H9 (cell line): Measurements from ENCODE around the gene PHF21B. TPM values are rescaled to one million over a fixed set of nuclear protein-coding genes. Genes with fewer than 3 reads are reported as not detected.

ENCODE experiments used
- DNase-seq: peaks from one replicate; pipeline ENCODE4 v3.0.0-alpha.2; 2017
- H2AFZ ChIP-seq: one replicate; pipeline ENCODE4 v1.6.1; 2013; ENCODE audit warnings: mild to moderate bottlenecking, low read length, control low read depth, moderate library complexity
- H2AK5ac ChIP-seq: 2 replicates; pipeline ENCODE4 v1.6.1; 2013; ENCODE audit warnings: low read length, control low read depth, mixed read lengths; ENCODE audit not compliant: insufficient read length
- H2BK120ac ChIP-seq: one replicate; pipeline ENCODE4 v1.6.1; 2013; ENCODE audit warnings: low read depth, mild to moderate bottlenecking, low read length, control low read depth, inconsistent platforms; ENCODE audit not compliant: poor library complexity, severe bottlenecking
- H2BK12ac ChIP-seq: 2 replicates; pipeline ENCODE4 v1.6.1; 2013; ENCODE audit warnings: low read length, control low read depth, mixed read lengths, low read depth; ENCODE audit not compliant: insufficient read length
- H2BK15ac ChIP-seq: 2 replicates; pipeline ENCODE4 v1.6.1; 2013; ENCODE audit warnings: low read depth, low read length, control low read depth
- H2BK20ac ChIP-seq: one replicate; pipeline ENCODE4 v1.6.1; 2013; ENCODE audit warnings: low read depth, mild to moderate bottlenecking, low read length, control low read depth, inconsistent platforms; ENCODE audit not compliant: poor library complexity, severe bottlenecking
- H2BK5ac ChIP-seq: 2 replicates; pipeline ENCODE4 v1.6.1; 2013; ENCODE audit warnings: low read length, control low read depth, mixed read lengths; ENCODE audit not compliant: insufficient read length
- H3K14ac ChIP-seq: 2 replicates; pipeline ENCODE4 v1.6.1; 2013; ENCODE audit warnings: low read length, control low read depth; ENCODE audit not compliant: insufficient read depth
- H3K18ac ChIP-seq: 2 replicates; pipeline ENCODE4 v1.6.1; 2013; ENCODE audit warnings: low read depth, mild to moderate bottlenecking, mixed read lengths, low read length, control low read depth; ENCODE audit not compliant: insufficient read length
- H3K23ac ChIP-seq: 2 replicates; pipeline ENCODE4 v1.6.1; 2013; ENCODE audit warnings: low read length, control low read depth, mixed read lengths, low read depth; ENCODE audit not compliant: insufficient read length
- H3K23me2 ChIP-seq: 2 replicates; pipeline ENCODE4 v1.6.1; 2013; ENCODE audit warnings: low read depth, mild to moderate bottlenecking, mixed read lengths, low read length, control low read depth; ENCODE audit not compliant: insufficient read length, poor library complexity, severe bottlenecking
- H3K27ac ChIP-seq: 2 replicates; pipeline ENCODE4 v1.5.1; 2013; ENCODE audit warnings: low read length, control low read depth, mixed read lengths, low read depth; ENCODE audit not compliant: insufficient read length
- H3K27me3 ChIP-seq: 2 replicates; pipeline ENCODE4 v1.6.1; 2013; ENCODE audit warnings: low read length, control low read depth, inconsistent platforms; ENCODE audit not compliant: insufficient read depth
- H3K4ac ChIP-seq: 2 replicates; pipeline ENCODE4 v1.6.1; 2013; ENCODE audit warnings: low read depth, mild to moderate bottlenecking, control low read depth, inconsistent platforms, low read length, moderate library complexity
- H3K4me1 ChIP-seq: 2 replicates; pipeline ENCODE4 v1.6.1; 2013; ENCODE audit warnings: low read length, control low read depth, inconsistent platforms; ENCODE audit not compliant: insufficient read depth
- H3K4me2 ChIP-seq: 2 replicates; pipeline ENCODE4 v1.6.1; 2013; ENCODE audit warnings: low read length, control low read depth, mixed read lengths; ENCODE audit not compliant: insufficient read length, insufficient read depth
- H3K56ac ChIP-seq: 2 replicates; pipeline ENCODE4 v1.6.1; 2013; ENCODE audit warnings: low read depth, mild to moderate bottlenecking, mixed read lengths, low read length, control low read depth; ENCODE audit not compliant: insufficient read length
- H3K79me1 ChIP-seq: 2 replicates; pipeline ENCODE4 v1.6.1; 2013; ENCODE audit warnings: low read depth, mild to moderate bottlenecking, moderate library complexity, low read length, control low read depth, inconsistent platforms; ENCODE audit not compliant: insufficient read depth, poor library complexity, severe bottlenecking
- H3K79me2 ChIP-seq: 2 replicates; pipeline ENCODE4 v1.6.1; 2013; ENCODE audit warnings: low read length, control low read depth, inconsistent platforms; ENCODE audit not compliant: insufficient read depth
- H3K9ac ChIP-seq: 2 replicates; pipeline ENCODE4 v1.6.1; 2013; ENCODE audit warnings: low read length, control low read depth, mixed read lengths; ENCODE audit not compliant: insufficient read length; ENCODE audit errors: extremely low read depth
- H3K9me3 ChIP-seq: one replicate; pipeline ENCODE4 v1.6.1; 2013; ENCODE audit warnings: low read depth, low read length, inconsistent platforms; ENCODE audit not compliant: control insufficient read depth
- H3T11ph ChIP-seq: one replicate; pipeline ENCODE4 v1.6.1; 2013; ENCODE audit warnings: mild to moderate bottlenecking, low read length, control low read depth, inconsistent platforms
- H4K20me1 ChIP-seq: one replicate; pipeline ENCODE4 v1.6.1; 2013; ENCODE audit not compliant: control insufficient read depth, insufficient read length, insufficient read depth
- H4K5ac ChIP-seq: 2 replicates; pipeline ENCODE4 v1.6.1; 2013; ENCODE audit warnings: low read depth, mild to moderate bottlenecking, mixed read lengths, low read length, control low read depth; ENCODE audit not compliant: insufficient read length
- H4K8ac ChIP-seq: replicated peaks from 2 replicates; pipeline ENCODE4 v1.6.1; 2013; ENCODE audit warnings: low read length, control low read depth, mixed read lengths, low read depth; ENCODE audit not compliant: insufficient read length
- H4K91ac ChIP-seq: 2 replicates; pipeline ENCODE4 v1.6.1; 2013; ENCODE audit warnings: low read depth, mild to moderate bottlenecking, moderate library complexity, mixed read lengths, low read length, control low read depth; ENCODE audit not compliant: insufficient read length
- H3K27ac Mint-ChIP-seq, 3 experiments: 2 replicates in 2 of 3; 3 replicates in 1 of 3; pipeline ENCODE4 v1.8.0; 2020 to 2021; ENCODE audit warnings: mixed read lengths in 3 of 3, mild to moderate bottlenecking in 1 of 3, moderate library complexity in 1 of 3
- H3K27me3 Mint-ChIP-seq: 2 replicates; pipeline ENCODE4 v1.8.0; 2021; ENCODE audit warnings: low read depth, mild to moderate bottlenecking, moderate library complexity, mixed read lengths
- H3K36me3 Mint-ChIP-seq, 3 experiments: 2 replicates in 2 of 3; 3 replicates in 1 of 3; pipeline ENCODE4 v1.8.0; 2020 to 2021; ENCODE audit warnings: low read depth in 3 of 3, mixed read lengths in 3 of 3; ENCODE audit not compliant: insufficient read depth in 1 of 3
- H3K4me1 Mint-ChIP-seq, 2 experiments: 2 replicates each; pipeline ENCODE4 v1.8.0; 2020; ENCODE audit warnings: mixed read lengths in 2 of 2
- H3K4me3 Mint-ChIP-seq, 2 experiments: 2 replicates in 1 of 2; 3 replicates in 1 of 2; pipeline ENCODE4 v1.8.0; 2020 to 2021; ENCODE audit warnings: mild to moderate bottlenecking in 2 of 2, mixed read lengths in 2 of 2, moderate library complexity in 1 of 2
- H3K9me3 Mint-ChIP-seq, 2 experiments: 2 replicates in 1 of 2; 3 replicates in 1 of 2; pipeline ENCODE4 v1.8.0; 2020; ENCODE audit warnings: mild to moderate bottlenecking in 2 of 2, mixed read lengths in 2 of 2, moderate library complexity in 1 of 2
- WGBS: extraction: QIAGEN DNeasy Blood & Tissue Kit; methylation state at CpG from one replicate; pipeline ENCODE4 v1.1.7; 2013; ENCODE audit warnings: missing lambda C conversion rate, low lambda C conversion rate, mixed read lengths; ENCODE audit not compliant: insufficient read length; ENCODE audit errors: extremely low coverage; 5-methylcytosine and 5-hydroxymethylcytosine counted together
- total RNA-seq: library from RNA; stranded (reverse); gene quantifications from 2 replicates; pipeline ENCODE4 v1.2.1, GENCODE V29; 2021
- TF ChIP-seq, protein P1 (sequence below): fragments of 200-600 bp; sonication (generic); conservative IDR thresholded peaks from 3 replicates; pipeline ENCODE4 v1.8.0; 2021; ENCODE audit warnings: antibody characterized with exemption, mild to moderate bottlenecking

Gene PHF21B
- total RNA-seq, 1 experiment from 2014 or later = 60.3 TPM

DNA sequence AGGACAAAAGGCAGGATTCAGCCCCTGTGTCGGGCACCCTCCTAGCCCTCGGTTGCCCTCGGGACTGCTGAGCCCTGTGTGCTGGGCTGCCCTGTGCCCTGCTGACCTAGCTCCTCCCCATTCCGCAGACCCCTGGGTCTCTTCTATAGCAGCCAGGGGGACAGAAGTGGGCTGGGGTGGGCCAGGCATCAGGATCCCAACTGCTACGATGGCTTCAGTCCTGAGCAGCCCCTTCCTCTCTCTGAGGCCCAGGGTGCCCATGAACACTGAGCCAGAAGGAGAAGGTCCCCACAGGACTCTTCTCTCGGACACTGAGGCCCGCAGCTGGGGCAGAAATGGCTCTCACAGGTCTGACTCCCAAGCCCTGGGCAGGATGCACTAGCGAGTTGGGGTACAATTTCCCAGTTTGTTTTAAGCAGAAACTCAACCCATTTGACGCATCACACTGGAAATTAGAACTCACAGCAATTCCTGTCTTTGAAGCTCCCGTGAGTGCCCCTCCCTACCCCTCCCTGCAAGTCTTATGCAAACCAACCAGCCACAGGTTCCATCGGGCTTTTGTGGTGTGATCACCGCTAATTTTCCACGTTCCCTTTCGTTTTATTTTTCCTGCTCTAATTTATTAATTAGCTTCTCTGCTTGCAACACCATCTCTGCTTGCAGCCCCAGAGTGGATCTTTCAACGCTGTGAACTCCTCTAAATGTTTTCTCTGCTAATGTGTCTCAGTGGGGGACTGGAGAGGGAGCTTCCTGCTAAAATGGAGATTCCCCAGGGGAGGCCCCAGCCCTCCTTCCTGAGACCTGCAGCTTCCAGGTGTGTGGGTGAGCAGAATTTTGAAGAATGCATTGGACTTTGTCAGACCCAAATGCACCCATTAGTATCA, 56.7 kb downstream of the PHF21B start:
- H3K4me1 Mint-ChIP-seq = peaks cover 54 to 62% of the 10 kb centered on the region in 2 experiments
- Histone ChIP-seq H3K4ac (no peak overlapping the region), H3K79me1 (peaks cover 2% of the 10 kb centered on the region), H3K14ac (no peak overlapping the region), H4K91ac (no peak overlapping the region), H3K27me3 (no peaks in the 10 kb centered on the region), H3K4me2 (peak overlapping the region; percentile 21), H3K23me2 (no peaks in the 10 kb centered on the region), H4K20me1 (peaks cover 2% of the 10 kb centered on the region), H3K9me3 (no peaks in the 10 kb centered on the region), H3K79me2 (no peaks in the 10 kb centered on the region; the same call in 1 of the 2 replicates), H3T11ph (no peak overlapping the region), H4K5ac (no peak overlapping the region), H2BK15ac (no peak overlapping the region), H3K9ac (no peak overlapping the region), H2BK20ac (no peak overlapping the region), H2AK5ac (no peak overlapping the region), H3K18ac (no peak overlapping the region), H3K27ac (no peak overlapping the region), H2BK12ac (no peak overlapping the region), H3K56ac (no peak overlapping the region), H4K8ac (no peak overlapping the region), H3K23ac (no peak overlapping the region), H2BK120ac (no peak overlapping the region), H2AFZ (no peak overlapping the region), H3K4me1 (peaks cover 9% of the 10 kb centered on the region; the same call in 1 of the 2 replicates), H2BK5ac (no peak overlapping the region)
- TF ChIP-seq, protein P1, sequence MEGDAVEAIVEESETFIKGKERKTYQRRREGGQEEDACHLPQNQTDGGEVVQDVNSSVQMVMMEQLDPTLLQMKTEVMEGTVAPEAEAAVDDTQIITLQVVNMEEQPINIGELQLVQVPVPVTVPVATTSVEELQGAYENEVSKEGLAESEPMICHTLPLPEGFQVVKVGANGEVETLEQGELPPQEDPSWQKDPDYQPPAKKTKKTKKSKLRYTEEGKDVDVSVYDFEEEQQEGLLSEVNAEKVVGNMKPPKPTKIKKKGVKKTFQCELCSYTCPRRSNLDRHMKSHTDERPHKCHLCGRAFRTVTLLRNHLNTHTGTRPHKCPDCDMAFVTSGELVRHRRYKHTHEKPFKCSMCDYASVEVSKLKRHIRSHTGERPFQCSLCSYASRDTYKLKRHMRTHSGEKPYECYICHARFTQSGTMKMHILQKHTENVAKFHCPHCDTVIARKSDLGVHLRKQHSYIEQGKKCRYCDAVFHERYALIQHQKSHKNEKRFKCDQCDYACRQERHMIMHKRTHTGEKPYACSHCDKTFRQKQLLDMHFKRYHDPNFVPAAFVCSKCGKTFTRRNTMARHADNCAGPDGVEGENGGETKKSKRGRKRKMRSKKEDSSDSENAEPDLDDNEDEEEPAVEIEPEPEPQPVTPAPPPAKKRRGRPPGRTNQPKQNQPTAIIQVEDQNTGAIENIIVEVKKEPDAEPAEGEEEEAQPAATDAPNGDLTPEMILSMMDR = no peak
- no CpG with 5 or more reads among the region's 15 CpGs for WGBS
- peak overlapping the region; percentile 25 to 78 for H3K4me3 Mint-ChIP-seq
- peaks cover 28 to 30% (median 30%) of the 10 kb centered on the region in 3 experiments for H3K36me3 Mint-ChIP-seq
- peaks cover 9% of the 10 kb centered on the region for H3K27me3 Mint-ChIP-seq
- DNase-seq = peak; percentile 47
- peaks cover 23 to 24% of the 10 kb centered on the region in 2 experiments for H3K9me3 Mint-ChIP-seq
- H3K27ac Mint-ChIP-seq = peak overlapping the region; percentile 78 to 97 (median 82)
